HEK293 (cell line): Measurements from ENCODE around the gene KIF3B.
"Not testable (repeated sequence)": the region's sequence is repeated elsewhere in the genome, so short reads cannot be mapped to it uniquely, and the experiment has no call there.

Source experiments
- CTCF ChIP-seq: fragments of 450-650 bp; formaldehyde crosslinking; IDR thresholded peaks from 2 replicates; pipeline ENCODE4 v1.5.1; 2016; ENCODE audit warnings: missing biosample characterization, missing genetic modification characterization
- KLF9 ChIP-seq: fragments of 450-650 bp; formaldehyde crosslinking; IDR thresholded peaks from 2 replicates; pipeline ENCODE4 v1.5.1; 2016; ENCODE audit warnings: missing biosample characterization, missing genetic modification characterization, low read depth
- SP2 ChIP-seq: fragments of 450-650 bp; formaldehyde crosslinking; IDR thresholded peaks from 2 replicates; pipeline ENCODE4 v1.5.1; 2016; ENCODE audit warnings: missing biosample characterization, missing genetic modification characterization
- ZNF274 ChIP-seq, 2 experiments: fragments of 200-500 bp in 1 of 2; fragments of 450-650 bp in 1 of 2; sonication (Bioruptor generic) in 1 of 2; formaldehyde crosslinking in 1 of 2; IDR thresholded peaks; 2 replicates each; pipeline versions ENCODE4 v1.5.1 to v1.6.1; 2014 to 2016; ENCODE audit warnings: borderline replicate concordance in 1 of 2, inconsistent platforms in 1 of 2, low read length in 1 of 2, missing biosample characterization in 1 of 2, missing genetic modification characterization in 1 of 2
- ZNF830 ChIP-seq: fragments of 450-650 bp; IDR thresholded peaks from 2 replicates; pipeline ENCODE4 v1.5.0; 2018; ENCODE audit warnings: missing biosample characterization, missing genetic modification characterization, low read depth, mild to moderate bottlenecking, moderate library complexity

GRCh38 chr20:32323761-32324160 lies 46.3 kb downstream of the KIF3B start:
- TF ChIP-seq SP2; ZNF830 (tag by site-specific recombination); KLF9; ZNF274 (IDR thresholded peaks at IDR 0.05; ENCODE audit: low read length); ZNF274 (tag by site-specific recombination; IDR thresholded peaks at IDR 0.05; ENCODE audit: borderline replicate concordance); CTCF (tag by site-specific recombination): not testable (repeated sequence)
